AG04450 (cell line): ENCODE results near the gene STRBP. TPM values are rescaled to one million over a fixed set of nuclear protein-coding genes. Genes with fewer than 3 reads are reported as not detected.
"Not testable (repeated sequence)": the region's sequence is repeated elsewhere in the genome, so short reads cannot be mapped to it uniquely, and the experiment has no call there.

Source experiments
- CTCF ChIA-PET: fragments of 300-600, 350-600 bp; formaldehyde crosslinking; extraction: SDS; loops from one replicate; lab custom pipeline; 2022; ENCODE audit warnings: antibody characterized with exemption, inconsistent platforms; lab: Charles Lee
- POLR2A ChIA-PET: fragments of 350-600 bp; formaldehyde crosslinking; extraction: SDS; loops from one replicate; lab custom pipeline; 2021; ENCODE audit warnings: antibody characterized with exemption, inconsistent platforms; lab: Yijun Ruan, JAX
- DNase-seq: peaks from one replicate; pipeline ENCODE4 v3.0.0-alpha.2; 2011; ENCODE audit warnings: low read depth, low spot score
- H3K27ac ChIP-seq: one replicate; pipeline ENCODE4 v1.5.1; 2012; ENCODE audit warnings: low read depth, low read length, control low read depth
- H3K27me3 ChIP-seq: one replicate; pipeline ENCODE4 v1.6.0; 2012; ENCODE audit warnings: low read length; ENCODE audit not compliant: control insufficient read depth, insufficient read depth
- H3K4me3 ChIP-seq: 2 replicates; pipeline ENCODE4 v1.5.1; 2011; ENCODE audit warnings: mild to moderate bottlenecking, low read depth, low read length, control low read depth
- H3K9me3 ChIP-seq: 2 replicates; pipeline ENCODE4 v1.5.1; 2012; ENCODE audit warnings: low read length; ENCODE audit not compliant: control insufficient read depth, insufficient read depth
- CTCF ChIP-seq: IDR thresholded peaks from 2 replicates; pipeline ENCODE4 v1.5.1; 2011; ENCODE audit warnings: low read depth, low read length, control low read depth, inconsistent platforms
- polyA plus RNA-seq: library from polyadenylated mRNA; depleted of rRNA; stranded (reverse); fragments of >200 nt; gene quantifications from 2 replicates; pipeline ENCODE4 v1.2.3, GENCODE V29; 2011

STRBP gene
- polyA plus RNA-seq, 1 experiment: 6.3 TPM

- Histone ChIP-seq H3K27me3 (peaks cover 2% of the 10 kb centered on the region), H3K9me3 (no peaks in the 10 kb centered on the region), H3K4me3 (no peak overlapping the region), H3K27ac (no peak overlapping the region)
- TF ChIP-seq CTCF: no peak
- POLR2A ChIA-PET: no interaction called here
- no peak for DNase-seq
- CTCF ChIA-PET: no interaction called here
These were observed 72.3 kb downstream of the STRBP start for GRCh38 chr9:123196124-123196523.

DNA sequence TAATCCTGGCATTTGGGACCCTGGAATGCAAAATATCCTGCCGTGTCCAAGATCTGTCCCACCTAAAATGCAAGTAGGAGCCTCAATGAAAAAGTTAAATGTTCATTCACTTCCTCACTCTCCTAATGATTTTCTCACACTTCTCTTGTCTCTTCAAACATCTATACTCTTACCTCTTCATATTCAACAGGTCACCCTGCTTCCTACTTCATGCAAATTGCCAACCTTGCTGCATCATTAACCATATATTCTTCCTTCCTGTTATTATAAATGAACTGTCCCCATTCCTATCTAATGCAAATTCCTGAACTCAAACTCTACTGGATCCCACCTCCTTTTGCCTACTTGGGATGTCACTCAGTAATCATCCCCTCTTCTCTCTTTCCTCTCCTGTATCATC, 74.4 kb downstream of the STRBP start:
- Histone ChIP-seq H3K27me3 (peaks cover 2% of the 10 kb centered on the region), H3K4me3 (no peak overlapping the region), H3K9me3 (no peaks in the 10 kb centered on the region), H3K27ac (no peak overlapping the region)
- POLR2A ChIA-PET: no interaction called here
- TF ChIP-seq CTCF: no peak
- CTCF ChIA-PET: no interaction called here
- no peak for DNase-seq

DNA sequence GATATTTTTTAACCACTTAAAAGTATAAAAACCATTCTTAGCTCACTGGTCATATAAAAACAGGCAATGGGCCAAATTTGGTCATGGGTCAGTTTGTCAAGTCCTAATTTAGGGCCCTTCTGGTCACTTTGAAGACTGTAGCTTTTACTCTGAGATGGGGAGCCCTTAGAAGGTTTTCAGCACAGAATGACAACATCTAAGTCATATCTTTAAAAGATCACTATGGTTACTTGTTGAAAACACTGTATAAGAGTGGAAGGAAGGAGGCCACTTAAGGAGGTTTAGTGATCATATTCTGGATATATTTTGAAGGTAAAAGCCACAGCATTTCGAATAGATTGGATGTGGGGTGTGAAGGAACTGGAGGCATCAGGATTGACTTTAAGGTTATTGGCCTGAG, 76.7 kb downstream of the STRBP start:
- TF ChIP-seq CTCF: no peak
- no peak for DNase-seq
- Histone ChIP-seq H3K27me3 (peaks cover under 1% of the 10 kb centered on the region), H3K4me3 (no peak overlapping the region), H3K27ac (no peak overlapping the region), H3K9me3 (no peaks in the 10 kb centered on the region)
- ChIA-PET POLR2A (no interaction called here), CTCF (no interaction called here)

- no peak for DNase-seq
- Histone ChIP-seq H3K4me3 (no peak overlapping the region), H3K27ac (no peak overlapping the region), H3K9me3 (no peaks in the 10 kb centered on the region), H3K27me3 (no peaks in the 10 kb centered on the region)
- ChIA-PET POLR2A (no interaction called here), CTCF (no interaction called here)
- TF ChIP-seq CTCF: no peak
These were observed 77.1 kb downstream of the STRBP start for GRCh38 chr9:123191260-123191659.

- no peak for DNase-seq
- POLR2A ChIA-PET: no interaction called here
- no peak overlapping the region for H3K27ac ChIP-seq
- no peaks in the 10 kb centered on the region for H3K9me3 ChIP-seq
- no peaks in the 10 kb centered on the region for H3K27me3 ChIP-seq
- CTCF ChIA-PET: interaction anchor here (0.6 to 1.5 kb wide), 4 partner anchors 10 to 162 kb away, joined by 3 to 7 read pairs (median 6); no protein-coding TSS in a partner anchor
- H3K4me3 ChIP-seq: no peak overlapping the region
- TF ChIP-seq CTCF: no peak
These were observed 81.3 kb downstream of the STRBP start for GRCh38 chr9:123187131-123187530.

GRCh38 chr9:123186029-123186428, 82.4 kb downstream of the STRBP start:
- H3K4me3 ChIP-seq, H3K9me3 ChIP-seq, H3K27ac ChIP-seq, H3K27me3 ChIP-seq, DNase-seq: not testable (repeated sequence)
- POLR2A ChIA-PET: interaction anchor here (0.7 kb wide), 1 partner anchor 717 kb away, joined by 4 read pairs; no protein-coding TSS in a partner anchor
- CTCF ChIA-PET: interaction anchor here (1.5 kb wide), 1 partner anchor 40 kb away, joined by 5 read pairs; no protein-coding TSS in a partner anchor
